ENCODE measurements around the gene PCDHGA6. TPM values are rescaled to one million over a fixed set of nuclear protein-coding genes. Genes with fewer than 3 reads are reported as not detected.
"Not testable (repeated sequence)": the region's sequence is repeated elsewhere in the genome, so short reads cannot be mapped to it uniquely, and the experiment has no call there.

PCDHGA6 gene
- total RNA-seq, 1 donor from 2014 or later = 1.4 TPM

DNA sequence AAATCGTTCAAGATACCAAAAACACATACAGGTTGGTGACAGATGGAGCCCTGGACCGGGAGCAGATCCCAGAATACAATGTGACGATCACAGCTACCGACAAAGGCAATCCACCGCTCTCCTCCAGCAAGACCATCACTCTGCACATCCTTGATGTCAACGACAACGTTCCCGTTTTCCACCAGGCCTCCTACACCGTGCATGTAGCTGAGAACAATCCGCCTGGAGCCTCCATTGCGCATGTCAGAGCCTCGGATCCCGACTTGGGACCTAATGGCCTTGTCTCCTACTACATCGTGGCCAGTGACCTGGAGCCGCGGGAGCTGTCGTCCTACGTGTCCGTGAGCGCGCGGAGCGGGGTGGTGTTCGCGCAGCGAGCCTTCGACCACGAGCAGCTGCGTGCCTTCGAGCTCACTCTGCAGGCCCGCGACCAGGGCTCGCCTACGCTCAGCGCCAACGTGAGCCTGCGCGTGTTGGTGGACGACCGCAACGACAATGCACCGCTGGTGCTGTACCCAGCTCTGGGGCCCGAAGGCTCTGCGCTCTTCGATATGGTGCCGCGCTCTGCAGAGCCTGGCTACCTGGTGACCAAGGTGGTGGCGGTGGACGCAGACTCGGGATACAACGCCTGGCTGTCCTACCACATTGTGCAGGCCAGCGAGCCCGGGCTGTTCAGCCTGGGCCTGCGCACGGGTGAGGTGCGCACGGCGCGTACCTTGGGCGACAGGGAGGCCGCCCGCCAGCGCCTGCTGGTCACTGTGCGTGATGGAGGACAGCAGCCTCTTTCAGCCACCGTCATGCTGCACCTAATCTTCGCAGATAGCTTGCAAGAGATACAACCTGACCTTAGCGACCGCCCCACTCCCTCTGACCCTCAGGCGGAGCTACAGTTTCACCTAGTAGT is 1.9 kb upstream of the PCDHGA6 start:
- H3K9me3 Mint-ChIP-seq = peaks cover 52% of the 10 kb centered on the region
- H3K27me3 Mint-ChIP-seq (ENCODE audit: insufficient read depth, low read depth) = peaks cover 7% of the 10 kb centered on the region
- H3K27ac Mint-ChIP-seq = no peak overlapping the region
- Histone ChIP-seq H3K79me2 (ENCODE audit: low read depth) (no peaks in the 10 kb centered on the region), H3F3A (ENCODE audit: low read depth) (no peaks in the 10 kb centered on the region), H3K4me2 (no peak overlapping the region), H3K4me1 (no peaks in the 10 kb centered on the region), H3K36me3 (no peaks in the 10 kb centered on the region), H3K27me3 (no peaks in the 10 kb centered on the region), H2AFZ (replicated peaks) (no peak overlapping the region), H3K4me3 (no peak overlapping the region), H4K20me1 (ENCODE audit: low read depth) (no peaks in the 10 kb centered on the region), H3K27ac (no peak overlapping the region), H3K9me3 (ENCODE audit: low read depth) (peaks cover 3% of the 10 kb centered on the region), H3K9ac (no peak overlapping the region)
- H3K4me3 Mint-ChIP-seq = no peak overlapping the region
- H3K36me3 Mint-ChIP-seq = peaks cover 4% of the 10 kb centered on the region
- no peaks in the 10 kb centered on the region for H3K4me1 Mint-ChIP-seq
- TF ChIP-seq EZH2phosphoT487 (IDR thresholded peaks at IDR 0.05) = no peak
- no peak for TF ChIP-seq CTCF (IDR thresholded peaks at IDR 0.05)
- TF ChIP-seq EZH2 (IDR thresholded peaks at IDR 0.05) = no peak
- DNase-seq (ENCODE audit: low spot score) = no peak

GRCh38 chr5:141374627-141375026 is 936 bp downstream of the PCDHGA6 start:
- Histone ChIP-seq H3K79me2 (ENCODE audit: low read depth) (no peaks in the 10 kb centered on the region), H3K9me3 (ENCODE audit: low read depth) (peaks cover 3% of the 10 kb centered on the region), H3K36me3 (no peaks in the 10 kb centered on the region), H4K20me1 (ENCODE audit: low read depth) (no peaks in the 10 kb centered on the region), H3F3A (ENCODE audit: low read depth) (no peaks in the 10 kb centered on the region), H3K27ac (no peak overlapping the region), H3K4me2 (no peak overlapping the region), H3K9ac (no peak overlapping the region), H3K4me3 (no peak overlapping the region), H3K4me1 (no peaks in the 10 kb centered on the region), H3K27me3 (no peaks in the 10 kb centered on the region), H2AFZ (replicated peaks) (no peak overlapping the region)
- H3K36me3 Mint-ChIP-seq = peaks cover 4% of the 10 kb centered on the region
- H3K4me1 Mint-ChIP-seq = no peaks in the 10 kb centered on the region
- TF ChIP-seq CTCF (IDR thresholded peaks at IDR 0.05) = no peak
- TF ChIP-seq EZH2phosphoT487 (IDR thresholded peaks at IDR 0.05) = no peak
- TF ChIP-seq EZH2 (IDR thresholded peaks at IDR 0.05) = no peak
- peaks cover 9% of the 10 kb centered on the region for H3K27me3 Mint-ChIP-seq (ENCODE audit: insufficient read depth, low read depth)
- H3K27ac Mint-ChIP-seq = no peak overlapping the region
- no peak for DNase-seq (ENCODE audit: low spot score)
- no peak overlapping the region for H3K4me3 Mint-ChIP-seq
- peaks cover 50% of the 10 kb centered on the region for H3K9me3 Mint-ChIP-seq

GRCh38 chr5:141375444-141376155 is 1.9 kb downstream of the PCDHGA6 start:
- H3K4me3 Mint-ChIP-seq; H3K27ac ChIP-seq; H3K9ac ChIP-seq; H3K27me3 ChIP-seq; H3K27me3 Mint-ChIP-seq (ENCODE audit: insufficient read depth, low read depth); DNase-seq (ENCODE audit: low spot score); H3K79me2 ChIP-seq (ENCODE audit: low read depth); H3K4me1 Mint-ChIP-seq; H3K36me3 ChIP-seq; H3K9me3 ChIP-seq (ENCODE audit: low read depth); H3K36me3 Mint-ChIP-seq; H3K4me3 ChIP-seq; H3K4me2 ChIP-seq; H4K20me1 ChIP-seq (ENCODE audit: low read depth); H2AFZ ChIP-seq (replicated peaks); H3F3A ChIP-seq (ENCODE audit: low read depth); H3K27ac Mint-ChIP-seq; H3K4me1 ChIP-seq: not testable (repeated sequence)
- peaks cover 48% of the 10 kb centered on the region for H3K9me3 Mint-ChIP-seq

All from neural progenitor cell (in vitro differentiated cells).